HepG2 (cell line): Measurements from ENCODE around the gene AFF1.

ENCODE experiments used
- JUND ChIP-seq: sonication (generic); formaldehyde crosslinking; IDR thresholded peaks from 2 replicates; pipeline ENCODE4 v1.8.0; 2022; ENCODE audit warnings: mild to moderate bottlenecking, missing genetic modification reagents
- NFYB ChIP-seq: sonication (generic); formaldehyde crosslinking; IDR thresholded peaks from 2 replicates; pipeline ENCODE4 v1.4.0; 2020; ENCODE audit warnings: missing genetic modification reagents
- POLR2AphosphoS5 ChIP-seq: IDR thresholded peaks from 2 replicates; pipeline ENCODE4 v1.6.1; 2012; ENCODE audit warnings: low read depth, low read length
- RAD51 ChIP-seq: fragments of 450-650 bp; IDR thresholded peaks from 2 replicates; pipeline ENCODE4 v1.6.1; 2016; ENCODE audit warnings: borderline replicate concordance
- ZNF10 ChIP-seq: sonication (generic); formaldehyde crosslinking; IDR thresholded peaks from 2 replicates; pipeline ENCODE4 v1.4.0; 2020; ENCODE audit warnings: mild to moderate bottlenecking, low read depth, missing genetic modification reagents, borderline replicate concordance
- ZNF207 ChIP-seq: fragments of 450-650 bp; IDR thresholded peaks from 2 replicates; pipeline ENCODE4 v1.6.1; 2016; ENCODE audit warnings: antibody characterized with exemption, borderline replicate concordance
- ZNF329 ChIP-seq: sonication (generic); formaldehyde crosslinking; IDR thresholded peaks from 2 replicates; pipeline ENCODE4 v1.9.0; 2021; ENCODE audit warnings: low read depth, mild to moderate bottlenecking, missing genetic modification reagents
- ZNF749 ChIP-seq: sonication (generic); formaldehyde crosslinking; IDR thresholded peaks from 2 replicates; pipeline ENCODE4 v1.8.0; 2022; ENCODE audit warnings: mild to moderate bottlenecking, missing genetic modification reagents, moderate library complexity, borderline replicate concordance
- TF ChIP-seq, protein P1 (sequence below): sonication (generic); formaldehyde crosslinking; IDR thresholded peaks from 2 replicates; pipeline ENCODE4 v1.5.0; 2020; ENCODE audit warnings: mild to moderate bottlenecking, missing genetic modification reagents, moderate library complexity
- TF ChIP-seq, protein P2 (sequence below), 2 experiments: IDR thresholded peaks; 2 replicates each; pipeline ENCODE4 v1.6.1; 2011 to 2012; ENCODE audit warnings: low read length in 2 of 2, borderline replicate concordance in 1 of 2, low read depth in 1 of 2, mild to moderate bottlenecking in 1 of 2, moderate library complexity in 1 of 2

GRCh38 chr4:87066403-87067123 lies 131.8 kb downstream of the AFF1 start:
- TF ChIP-seq, protein P1, sequence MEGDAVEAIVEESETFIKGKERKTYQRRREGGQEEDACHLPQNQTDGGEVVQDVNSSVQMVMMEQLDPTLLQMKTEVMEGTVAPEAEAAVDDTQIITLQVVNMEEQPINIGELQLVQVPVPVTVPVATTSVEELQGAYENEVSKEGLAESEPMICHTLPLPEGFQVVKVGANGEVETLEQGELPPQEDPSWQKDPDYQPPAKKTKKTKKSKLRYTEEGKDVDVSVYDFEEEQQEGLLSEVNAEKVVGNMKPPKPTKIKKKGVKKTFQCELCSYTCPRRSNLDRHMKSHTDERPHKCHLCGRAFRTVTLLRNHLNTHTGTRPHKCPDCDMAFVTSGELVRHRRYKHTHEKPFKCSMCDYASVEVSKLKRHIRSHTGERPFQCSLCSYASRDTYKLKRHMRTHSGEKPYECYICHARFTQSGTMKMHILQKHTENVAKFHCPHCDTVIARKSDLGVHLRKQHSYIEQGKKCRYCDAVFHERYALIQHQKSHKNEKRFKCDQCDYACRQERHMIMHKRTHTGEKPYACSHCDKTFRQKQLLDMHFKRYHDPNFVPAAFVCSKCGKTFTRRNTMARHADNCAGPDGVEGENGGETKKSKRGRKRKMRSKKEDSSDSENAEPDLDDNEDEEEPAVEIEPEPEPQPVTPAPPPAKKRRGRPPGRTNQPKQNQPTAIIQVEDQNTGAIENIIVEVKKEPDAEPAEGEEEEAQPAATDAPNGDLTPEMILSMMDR = no peak
- TF ChIP-seq ZNF749 (CRISPR knock-in tag) (no peak), ZNF329 (CRISPR knock-in tag) (no peak), RAD51 (no peak), POLR2AphosphoS5 (no peak), NFYB (CRISPR knock-in tag) (no peak), ZNF10 (CRISPR knock-in tag) (no peak), JUND (CRISPR knock-in tag) (no peak), ZNF207 (no peak)
- TF ChIP-seq, protein P2, sequence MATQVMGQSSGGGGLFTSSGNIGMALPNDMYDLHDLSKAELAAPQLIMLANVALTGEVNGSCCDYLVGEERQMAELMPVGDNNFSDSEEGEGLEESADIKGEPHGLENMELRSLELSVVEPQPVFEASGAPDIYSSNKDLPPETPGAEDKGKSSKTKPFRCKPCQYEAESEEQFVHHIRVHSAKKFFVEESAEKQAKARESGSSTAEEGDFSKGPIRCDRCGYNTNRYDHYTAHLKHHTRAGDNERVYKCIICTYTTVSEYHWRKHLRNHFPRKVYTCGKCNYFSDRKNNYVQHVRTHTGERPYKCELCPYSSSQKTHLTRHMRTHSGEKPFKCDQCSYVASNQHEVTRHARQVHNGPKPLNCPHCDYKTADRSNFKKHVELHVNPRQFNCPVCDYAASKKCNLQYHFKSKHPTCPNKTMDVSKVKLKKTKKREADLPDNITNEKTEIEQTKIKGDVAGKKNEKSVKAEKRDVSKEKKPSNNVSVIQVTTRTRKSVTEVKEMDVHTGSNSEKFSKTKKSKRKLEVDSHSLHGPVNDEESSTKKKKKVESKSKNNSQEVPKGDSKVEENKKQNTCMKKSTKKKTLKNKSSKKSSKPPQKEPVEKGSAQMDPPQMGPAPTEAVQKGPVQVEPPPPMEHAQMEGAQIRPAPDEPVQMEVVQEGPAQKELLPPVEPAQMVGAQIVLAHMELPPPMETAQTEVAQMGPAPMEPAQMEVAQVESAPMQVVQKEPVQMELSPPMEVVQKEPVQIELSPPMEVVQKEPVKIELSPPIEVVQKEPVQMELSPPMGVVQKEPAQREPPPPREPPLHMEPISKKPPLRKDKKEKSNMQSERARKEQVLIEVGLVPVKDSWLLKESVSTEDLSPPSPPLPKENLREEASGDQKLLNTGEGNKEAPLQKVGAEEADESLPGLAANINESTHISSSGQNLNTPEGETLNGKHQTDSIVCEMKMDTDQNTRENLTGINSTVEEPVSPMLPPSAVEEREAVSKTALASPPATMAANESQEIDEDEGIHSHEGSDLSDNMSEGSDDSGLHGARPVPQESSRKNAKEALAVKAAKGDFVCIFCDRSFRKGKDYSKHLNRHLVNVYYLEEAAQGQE (IDR thresholded peaks at IDR 0.05; ENCODE audit: borderline replicate concordance in 1 of 2, low read depth in 1 of 2, low read length in 2 of 2) = peak; percentile 36 to 91
